Measurements from ENCODE around the gene CARNS1. TPM values are rescaled to one million over a fixed set of nuclear protein-coding genes. Genes with fewer than 3 reads are reported as not detected.
A peak's percentile ranks its signal among the peaks of the same experiment; 100 is the strongest.

Gene CARNS1
- total and polyA plus RNA-seq, 9 of the 15 experiments (the other 6 are each of a cell fraction or from before 2014, with no cell fraction given): 0.01 to 0.18 (median 0.06) TPM; not detected in 3

- no peak for TF ChIP-seq ZNF639 (CRISPR knock-in tag; conservative IDR thresholded peaks at IDR 0.05 in 1 of 2, IDR thresholded peaks at IDR 0.05 in 1 of 2)
- no peak for TF ChIP-seq ZNF431 (CRISPR knock-in tag; IDR thresholded peaks at IDR 0.05)
- TF ChIP-seq CLOCK (CRISPR knock-in tag; IDR thresholded peaks at IDR 0.05; ENCODE audit: borderline replicate concordance): no peak
- TF ChIP-seq SMARCA4 (IDR thresholded peaks at IDR 0.05): peak; percentile 51; the same call in 1 of the 2 replicates
- peak; percentile 93 for TF ChIP-seq CTCFL (IDR thresholded peaks at IDR 0.05; ENCODE audit: borderline replicate concordance, insufficient read depth, low read depth, low read length, poor library complexity, severe bottlenecking)
- no peak for TF ChIP-seq FOSL1 (tag; conservative IDR thresholded peaks at IDR 0.05)
- TF ChIP-seq ZNF444 (CRISPR knock-in tag; IDR thresholded peaks at IDR 0.05): no peak
- TF ChIP-seq ZNF766 (CRISPR knock-in tag; conservative IDR thresholded peaks at IDR 0.05): no peak
- 0 out of 2 replicates have a peak, but pooled peaks have one; percentile 10 for TF ChIP-seq NFIC (IDR thresholded peaks at IDR 0.05)
- no peak for TF ChIP-seq ETS1 (conservative IDR thresholded peaks at IDR 0.05; ENCODE audit: control insufficient read depth, low read depth, low read length)
- TF ChIP-seq UBTF (IDR thresholded peaks at IDR 0.05; ENCODE audit: borderline replicate concordance in 1 of 2, low read depth in 2 of 2, low read length in 2 of 2): no peak
- TF ChIP-seq BMI1 (IDR thresholded peaks at IDR 0.05; ENCODE audit: low read length): no peak
- no peak for TF ChIP-seq PML (IDR thresholded peaks at IDR 0.05; ENCODE audit: low read length)
- TF ChIP-seq MBD2 (IDR thresholded peaks at IDR 0.05; ENCODE audit: borderline replicate concordance, low read depth): no peak
- no peak for TF ChIP-seq MTA3 (IDR thresholded peaks at IDR 0.05; ENCODE audit: borderline replicate concordance)
- TF ChIP-seq PHF8 (IDR thresholded peaks at IDR 0.05; ENCODE audit: borderline replicate concordance, low read length): no peak
- no peak for TF ChIP-seq PHF20 (IDR thresholded peaks at IDR 0.05; ENCODE audit: partially characterized antibody)
Measured at GRCh38 chr11:67371189-67371910, 44.1 kb upstream of the CARNS1 start (continued).

Data from K562 (cell line).